Common myeloid progenitor, CD34-positive (primary cell): Measurements from ENCODE around the gene KCNJ10.

Source experiments
- CTCF ChIA-PET: fragments of 350-600 bp; sonication (Branson Sonifier 250); formaldehyde crosslinking; loops from one replicate; lab custom pipeline; 2021; ENCODE audit warnings: antibody characterized with exemption; lab: Charles Lee
- POLR2A ChIA-PET: fragments of 350-600 bp; sonication (Branson Sonifier 250); formaldehyde crosslinking; loops from one replicate; lab custom pipeline; 2021; ENCODE audit warnings: antibody characterized with exemption; lab: Charles Lee
- DNase-seq, 3 donors: peaks; one replicate each; pipeline versions ENCODE4 v3.0.0 to v3.0.0-alpha.2; 2013
- H3K27ac ChIP-seq, 2 experiments: 1 replicate in 1 of 2; 2 replicates in 1 of 2; pipeline ENCODE4 v1.7.0; 2013; ENCODE audit warnings: inconsistent platforms in 2 of 2, low read length in 2 of 2, mild to moderate bottlenecking in 2 of 2, low read depth in 1 of 2, moderate library complexity in 1 of 2; ENCODE audit not compliant: severe bottlenecking in 2 of 2, insufficient read depth in 1 of 2, poor library complexity in 1 of 2
- H3K27me3 ChIP-seq, 5 experiments: replicated peaks in 2 of 5; 1 replicate in 3 of 5; 2 replicates in 2 of 5; pipeline versions ENCODE4 v1.6.1 to v1.7.0; 2013; ENCODE audit warnings: low read length in 4 of 5, mild to moderate bottlenecking in 2 of 5, moderate library complexity in 2 of 5, inconsistent platforms in 1 of 5; ENCODE audit not compliant: insufficient read depth in 5 of 5, control insufficient read depth in 4 of 5
- H3K36me3 ChIP-seq, 4 experiments: 1 replicate in 2 of 4; 2 replicates in 2 of 4; pipeline versions ENCODE4 v1.6.1 to v1.7.0; 2013; ENCODE audit warnings: low read length in 3 of 4, control low read depth in 1 of 4, mild to moderate bottlenecking in 1 of 4; ENCODE audit not compliant: control insufficient read depth in 4 of 4, insufficient read depth in 4 of 4
- H3K4me1 ChIP-seq, 4 experiments: 1 replicate in 3 of 4; 2 replicates in 1 of 4; pipeline versions ENCODE4 v1.6.1 to v1.7.1; 2013; ENCODE audit warnings: low read length in 3 of 4, mild to moderate bottlenecking in 3 of 4, control low read depth in 1 of 4, inconsistent platforms in 1 of 4, moderate library complexity in 1 of 4; ENCODE audit not compliant: control insufficient read depth in 4 of 4, insufficient read depth in 4 of 4; ENCODE audit errors: control extremely low read depth in 1 of 4
- H3K4me3 ChIP-seq, 7 experiments: 1 replicate in 4 of 7; 2 replicates in 3 of 7; pipeline versions ENCODE4 v1.5.1 to v1.7.0; 2013; ENCODE audit warnings: mild to moderate bottlenecking in 7 of 7, low read length in 6 of 7, moderate library complexity in 6 of 7, inconsistent platforms in 2 of 7, low read depth in 2 of 7, control low read depth in 1 of 7; ENCODE audit not compliant: insufficient read depth in 4 of 7, control insufficient read depth in 1 of 7; ENCODE audit errors: extremely low read depth in 1 of 7
- H3K9me3 ChIP-seq, 5 experiments: 1 replicate in 4 of 5; 2 replicates in 1 of 5; pipeline versions ENCODE4 v1.6.1 to v1.7.1; 2013; ENCODE audit warnings: low read length in 4 of 5, mild to moderate bottlenecking in 2 of 5, inconsistent platforms in 1 of 5, low read depth in 1 of 5, moderate library complexity in 1 of 5; ENCODE audit not compliant: control insufficient read depth in 4 of 5, insufficient read depth in 2 of 5; ENCODE audit errors: control extremely low read depth in 1 of 5
- WGBS: methylation state at CpG from one replicate; pipeline ENCODE4 v1.1.5; 2013; ENCODE audit not compliant: insufficient coverage; 5-methylcytosine and 5-hydroxymethylcytosine counted together

Gene KCNJ10

GRCh38 chr1:160094806-160095205, 24.8 kb upstream of the KCNJ10 start:
- POLR2A ChIA-PET, result no interaction called here
- H3K9me3 ChIP-seq, result no peaks in the 10 kb centered on the region
- no peak overlapping the region for H3K27ac ChIP-seq
- CTCF ChIA-PET, result interaction anchor here (0.8 to 5.5 kb wide), 4 partner anchors 9 to 197 kb away, joined by 4 to 61 read pairs (median 8); no protein-coding TSS in a partner anchor
- no peaks in the 10 kb centered on the region for H3K27me3 ChIP-seq
- H3K36me3 ChIP-seq, result peaks cover 5 to 48% (median 23%) of the 10 kb centered on the region in 4 experiments
- H3K4me1 ChIP-seq, result peaks cover 0 to 32% (median 28%) of the 10 kb centered on the region in 4 experiments
- 99% methylated on average over 9 of the region's 14 CpGs for WGBS
- H3K4me3 ChIP-seq, result no peak overlapping the region
- no peak for DNase-seq

DNA sequence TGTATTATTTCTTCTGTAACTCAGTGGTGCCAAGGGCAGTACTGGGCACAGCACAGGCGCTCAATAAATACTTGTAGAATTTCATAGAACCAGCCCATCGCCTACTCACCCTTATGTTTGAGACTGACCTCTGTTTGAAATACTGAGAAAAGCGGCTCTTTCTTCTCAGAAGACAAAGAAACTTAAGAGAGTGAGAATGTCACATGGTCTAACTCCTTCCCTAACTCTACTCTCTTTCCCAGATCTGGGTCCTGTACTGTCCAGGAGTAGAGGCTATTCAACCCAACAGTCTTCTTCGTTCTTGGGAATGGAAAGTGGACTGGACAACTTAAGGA, 24.3 kb upstream of the KCNJ10 start:
- Histone ChIP-seq H3K27ac (no peak overlapping the region), H3K9me3 (no peaks in the 10 kb centered on the region), H3K4me3 (no peak overlapping the region), H3K4me1 (peaks cover 0 to 26% (median 22%) of the 10 kb centered on the region in 4 experiments), H3K36me3 (peaks cover 5 to 53% (median 23%) of the 10 kb centered on the region in 4 experiments), H3K27me3 (no peaks in the 10 kb centered on the region)
- CTCF ChIA-PET, result interaction anchor here (0.9 to 5.5 kb wide), 3 partner anchors 9 to 16 kb away, joined by 3 to 61 read pairs (median 10); no protein-coding TSS in a partner anchor
- 96% methylated on average over 4 of the region's 4 CpGs for WGBS
- DNase-seq, result no peak
- POLR2A ChIA-PET, result no interaction called here

GRCh38 chr1:160093624-160094290, 23.8 kb upstream of the KCNJ10 start:
- H3K9me3 ChIP-seq, result no peaks in the 10 kb centered on the region
- no peak overlapping the region for H3K27ac ChIP-seq
- no peak for DNase-seq
- peaks cover 0 to 23% (median 19%) of the 10 kb centered on the region in 4 experiments for H3K4me1 ChIP-seq
- H3K27me3 ChIP-seq, result no peaks in the 10 kb centered on the region
- ChIA-PET POLR2A (no interaction called here), CTCF (interaction anchor here (0.9 to 1.6 kb wide), 2 partner anchors 11 to 15 kb away, joined by 3 to 5 read pairs; no protein-coding TSS in a partner anchor)
- peaks cover 5 to 53% (median 23%) of the 10 kb centered on the region in 4 experiments for H3K36me3 ChIP-seq
- WGBS, result 96% methylated on average over 17 of the region's 21 CpGs
- no peak overlapping the region for H3K4me3 ChIP-seq

- POLR2A ChIA-PET, result no interaction called here
- CTCF ChIA-PET, result interaction anchor here (1.6 to 2.3 kb wide), 2 partner anchors 8 to 14 kb away, joined by 5 to 6 read pairs; no protein-coding TSS in a partner anchor
Measured at GRCh38 chr1:160093069-160093395, 23.1 kb upstream of the KCNJ10 start.

GRCh38 chr1:160092366-160093068, 22.6 kb upstream of the KCNJ10 start:
- no peak overlapping the region for H3K27ac ChIP-seq
- H3K4me1 ChIP-seq, result peaks cover 0 to 15% (median 12%) of the 10 kb centered on the region in 4 experiments
- WGBS, result 98% methylated on average over 27 of the region's 32 CpGs
- peaks cover 5 to 56% (median 23%) of the 10 kb centered on the region in 4 experiments for H3K36me3 ChIP-seq
- no peaks in the 10 kb centered on the region for H3K27me3 ChIP-seq
- ChIA-PET POLR2A (no interaction called here), CTCF (interaction anchor here (0.9 to 2.3 kb wide), 4 partner anchors 9 to 137 kb away, joined by 3 to 6 read pairs (median 4); no protein-coding TSS in a partner anchor)
- H3K9me3 ChIP-seq, result no peaks in the 10 kb centered on the region
- no peak overlapping the region for H3K4me3 ChIP-seq
- no peak for DNase-seq

More at GRCh38 chr1:160093069-160093395, 23.1 kb upstream of the KCNJ10 start:
- H3K4me1 ChIP-seq, result peaks cover 0 to 21% (median 17%) of the 10 kb centered on the region in 4 experiments
- H3K27me3 ChIP-seq, result no peaks in the 10 kb centered on the region
- DNase-seq, result no peak
- H3K27ac ChIP-seq, result no peak overlapping the region
- WGBS, result 88% methylated on average over 6 of the region's 9 CpGs
- no peaks in the 10 kb centered on the region for H3K9me3 ChIP-seq
- H3K36me3 ChIP-seq, result peaks cover 5 to 56% (median 23%) of the 10 kb centered on the region in 4 experiments
- no peak overlapping the region for H3K4me3 ChIP-seq

DNA sequence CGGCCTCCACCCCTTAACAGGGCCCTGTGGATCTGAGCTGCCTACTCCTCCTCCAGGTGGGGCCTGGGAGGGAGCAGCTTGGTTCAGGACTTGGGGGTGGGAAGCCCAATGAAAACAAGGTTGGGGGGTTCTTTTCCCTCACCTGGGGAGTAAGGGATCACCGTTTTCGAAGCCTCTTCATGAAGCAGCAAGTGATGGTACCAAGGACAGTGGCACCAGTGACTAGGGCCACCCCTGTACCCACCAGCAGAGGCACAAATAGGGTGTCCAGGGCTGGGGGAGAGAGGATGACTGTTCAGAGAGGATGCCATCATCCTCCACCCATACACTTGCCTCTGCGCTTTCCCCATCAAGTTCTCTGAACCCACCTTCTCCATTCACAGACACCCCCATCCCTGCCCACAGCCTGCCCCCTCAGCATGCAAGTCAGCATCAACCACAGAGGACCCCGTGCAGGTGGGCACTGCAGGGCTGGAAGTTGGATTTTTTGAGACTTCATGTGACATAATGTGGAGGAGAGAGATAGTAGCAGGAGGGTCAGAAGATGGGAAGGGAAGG, 21.8 kb upstream of the KCNJ10 start:
- Histone ChIP-seq H3K9me3 (no peaks in the 10 kb centered on the region), H3K36me3 (peaks cover 5 to 56% (median 24%) of the 10 kb centered on the region in 4 experiments), H3K27me3 (no peaks in the 10 kb centered on the region), H3K4me3 (no peak overlapping the region), H3K4me1 (peaks cover 0 to 8% (median 4%) of the 10 kb centered on the region in 4 experiments), H3K27ac (no peak overlapping the region)
- CTCF ChIA-PET, result interaction anchor here (0.9 to 2.3 kb wide), 4 partner anchors 10 to 138 kb away, joined by 3 to 6 read pairs (median 4); no protein-coding TSS in a partner anchor
- WGBS, result 97% methylated on average over 4 of the region's 5 CpGs
- DNase-seq, result no peak
- POLR2A ChIA-PET, result no interaction called here
